PC-3 (cell line): Measurements from ENCODE around the gene RER1. TPM values are rescaled to one million over a fixed set of nuclear protein-coding genes. Genes with fewer than 3 reads are reported as not detected.

Experiments used
- ATAC-seq: fragments of 200-7000 bp; cut with Tn5 transposase; 2 replicates; pipeline ENCODE4 v1.9.1; 2020; ENCODE audit warnings: mild to moderate bottlenecking, moderate library complexity
- BruUV-seq: library from RNA; stranded (reverse); fragments of 400-500 nt; replicated peaks from 2 replicates; lab custom pipeline; 2021; lab: Mats Ljungman, UMichigan
- CTCF ChIA-PET: fragments of 300-600 bp; sonication (Branson Sonifier 250); formaldehyde crosslinking; loops from one replicate; lab custom pipeline; 2022; ENCODE audit warnings: antibody characterized with exemption; lab: Charles Lee
- POLR2A ChIA-PET: fragments of 300-600 bp; sonication (Branson Sonifier 250); formaldehyde crosslinking; loops from one replicate; lab custom pipeline; 2022; ENCODE audit warnings: antibody characterized with exemption; ENCODE audit not compliant: unreplicated experiment; lab: Charles Lee
- DNase-seq: peaks from one replicate; pipeline ENCODE4 v3.0.0-alpha.2; 2015
- H2AFZ ChIP-seq: fragments of 300-600 bp; sonication (generic); 2 replicates; pipeline ENCODE4 v1.6.0; 2016; ENCODE audit warnings: antibody characterized with exemption, low read length
- H3F3A ChIP-seq: fragments of 300-600 bp; sonication (generic); one replicate; pipeline ENCODE4 v1.6.0; 2017; ENCODE audit warnings: antibody characterized with exemption, low read length, control low read depth, mild to moderate bottlenecking; ENCODE audit not compliant: unreplicated experiment
- H3K27ac ChIP-seq: fragments of 300-600 bp; sonication (generic); 2 replicates; pipeline ENCODE4 v1.5.1; 2016; ENCODE audit warnings: mild to moderate bottlenecking, low read length
- H3K27me3 ChIP-seq: fragments of 300-600 bp; sonication (generic); 2 replicates; pipeline ENCODE4 v1.6.1; 2016; ENCODE audit warnings: low read length, mixed read lengths
- H3K36me3 ChIP-seq: fragments of 300-600 bp; sonication (generic); 2 replicates; pipeline ENCODE4 v1.6.1; 2016; ENCODE audit warnings: low read depth, mixed run types, low read length, mixed read lengths
- H3K4me1 ChIP-seq: fragments of 300-600 bp; sonication (generic); 2 replicates; pipeline ENCODE4 v1.5.1; 2016; ENCODE audit warnings: low read length; ENCODE audit not compliant: insufficient read depth
- H3K4me2 ChIP-seq: fragments of 300-600 bp; sonication (generic); 2 replicates; pipeline ENCODE4 v1.6.0; 2016; ENCODE audit warnings: low read length
- H3K4me3 ChIP-seq: fragments of 300-600 bp; sonication (generic); 2 replicates; pipeline ENCODE4 v1.5.1; 2016; ENCODE audit warnings: mild to moderate bottlenecking, low read length, mixed read lengths
- H3K79me2 ChIP-seq: fragments of 300-600 bp; sonication (generic); 2 replicates; pipeline ENCODE4 v1.6.1; 2017; ENCODE audit warnings: low read length, mixed read lengths
- H3K9ac ChIP-seq: fragments of 300-600 bp; sonication (generic); 2 replicates; pipeline ENCODE4 v1.6.0; 2016; ENCODE audit warnings: mild to moderate bottlenecking, low read length
- H3K9me2 ChIP-seq: fragments of 300-600 bp; sonication (generic); replicated peaks from 2 replicates; pipeline ENCODE4 v1.6.1; 2016; ENCODE audit warnings: mixed run types, low read length, mixed read lengths
- H3K9me3 ChIP-seq: fragments of 300-600 bp; sonication (generic); 2 replicates; pipeline ENCODE4 v1.6.1; 2016; ENCODE audit warnings: low read length, mixed read lengths
- H4K20me1 ChIP-seq: fragments of 300-600 bp; sonication (generic); 2 replicates; pipeline ENCODE4 v1.6.1; 2016; ENCODE audit warnings: low read length, mixed read lengths
- EZH2 ChIP-seq: fragments of 300-600 bp; sonication (generic); IDR thresholded peaks from one replicate; pipeline ENCODE4 v1.6.1; 2017; ENCODE audit warnings: antibody characterized with exemption, mild to moderate bottlenecking, low read length; ENCODE audit not compliant: unreplicated experiment
- EZH2phosphoT487 ChIP-seq: fragments of 300-600 bp; sonication (generic); IDR thresholded peaks from 2 replicates; pipeline ENCODE4 v1.6.1; 2018; ENCODE audit warnings: mild to moderate bottlenecking, antibody characterized with exemption, low read length, borderline replicate concordance
- intact Hi-C: fragments of 100-400 bp; cut with micrococcal nuclease; formaldehyde crosslinking; loops from 2 replicates; pipeline ENCODE4 v1.9.0; 2023
- total RNA-seq: library from RNA; depleted of rRNA; stranded (reverse); fragments of >200 nt; gene quantifications from 2 replicates; pipeline ENCODE4 v1.2.3, GENCODE V29; 2014
- TF ChIP-seq, protein P1 (sequence below): fragments of 300-600 bp; sonication (generic); conservative IDR thresholded peaks from 2 replicates; pipeline ENCODE4 v1.5.1; 2017; ENCODE audit warnings: antibody characterized with exemption, low read depth, mild to moderate bottlenecking, low read length

RER1 gene
- total RNA-seq, 1 experiment from 2014 or later, result 160 TPM

DNA sequence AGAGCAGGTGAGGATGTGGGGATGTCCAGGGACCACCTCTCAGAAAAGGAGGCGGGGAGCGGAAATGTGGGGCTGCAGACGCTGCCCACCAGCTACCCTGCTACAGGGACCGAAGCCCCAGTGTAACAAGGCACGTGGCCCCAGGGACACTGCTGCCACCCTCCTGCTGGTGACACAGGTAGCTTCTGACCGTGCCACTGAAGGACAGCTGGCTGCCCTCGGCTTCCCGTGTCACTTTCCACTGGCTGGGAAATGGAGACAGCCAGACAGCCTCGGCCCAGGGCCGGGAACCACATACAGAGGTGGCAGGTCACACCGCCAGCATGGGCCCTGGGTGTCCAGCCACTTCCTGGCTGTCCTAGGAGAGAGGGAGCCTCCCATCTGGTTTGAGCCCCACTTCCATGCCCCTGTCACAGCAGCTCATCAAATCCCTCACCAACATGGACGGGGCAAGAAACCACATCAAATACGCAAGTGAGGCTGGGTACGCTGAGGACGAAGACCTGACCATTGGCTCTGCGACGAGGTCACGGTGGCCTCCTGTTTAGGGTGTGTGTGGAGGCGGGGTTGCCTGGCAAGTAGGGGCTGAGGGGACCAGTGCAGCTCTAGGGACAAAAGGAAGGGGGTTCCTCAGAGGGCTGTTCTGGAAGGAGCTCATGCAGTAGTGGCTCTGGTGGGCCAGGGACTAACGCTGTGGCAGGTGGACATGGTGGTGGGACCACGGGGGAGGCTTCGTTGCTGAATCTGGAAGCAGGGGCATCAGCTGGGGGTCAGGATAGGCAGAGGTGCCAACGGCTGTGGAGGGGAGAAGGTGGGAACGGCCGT is 15.7 kb downstream of the RER1 start:
- Histone ChIP-seq H3K4me2 (no peak overlapping the region), H3K9me2 (no peaks in the 10 kb centered on the region), H3K36me3 (peaks cover 29% of the 10 kb centered on the region), H4K20me1 (no peaks in the 10 kb centered on the region; the same call in 1 of the 2 replicates), H3K79me2 (peaks cover 10% of the 10 kb centered on the region), H3K9ac (no peak overlapping the region), H2AFZ (no peak overlapping the region), H3K27ac (no peak overlapping the region), H3K27me3 (no peaks in the 10 kb centered on the region), H3F3A (no peaks in the 10 kb centered on the region), H3K4me3 (no peak overlapping the region), H3K4me1 (peaks cover 6% of the 10 kb centered on the region; the same call in 1 of the 2 replicates), H3K9me3 (no peaks in the 10 kb centered on the region)
- ATAC-seq (no peak), DNase-seq (no peak)
- TF ChIP-seq EZH2phosphoT487 (no peak), EZH2 (no peak)
- TF ChIP-seq, protein P1, sequence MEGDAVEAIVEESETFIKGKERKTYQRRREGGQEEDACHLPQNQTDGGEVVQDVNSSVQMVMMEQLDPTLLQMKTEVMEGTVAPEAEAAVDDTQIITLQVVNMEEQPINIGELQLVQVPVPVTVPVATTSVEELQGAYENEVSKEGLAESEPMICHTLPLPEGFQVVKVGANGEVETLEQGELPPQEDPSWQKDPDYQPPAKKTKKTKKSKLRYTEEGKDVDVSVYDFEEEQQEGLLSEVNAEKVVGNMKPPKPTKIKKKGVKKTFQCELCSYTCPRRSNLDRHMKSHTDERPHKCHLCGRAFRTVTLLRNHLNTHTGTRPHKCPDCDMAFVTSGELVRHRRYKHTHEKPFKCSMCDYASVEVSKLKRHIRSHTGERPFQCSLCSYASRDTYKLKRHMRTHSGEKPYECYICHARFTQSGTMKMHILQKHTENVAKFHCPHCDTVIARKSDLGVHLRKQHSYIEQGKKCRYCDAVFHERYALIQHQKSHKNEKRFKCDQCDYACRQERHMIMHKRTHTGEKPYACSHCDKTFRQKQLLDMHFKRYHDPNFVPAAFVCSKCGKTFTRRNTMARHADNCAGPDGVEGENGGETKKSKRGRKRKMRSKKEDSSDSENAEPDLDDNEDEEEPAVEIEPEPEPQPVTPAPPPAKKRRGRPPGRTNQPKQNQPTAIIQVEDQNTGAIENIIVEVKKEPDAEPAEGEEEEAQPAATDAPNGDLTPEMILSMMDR, result no peak
- intact Hi-C loops, result no loop called here
- ChIA-PET CTCF (interaction anchor here (1.0 kb wide), 1 partner anchor 267 kb away, joined by 3 read pairs; no protein-coding TSS in a partner anchor), POLR2A (no interaction called here)
- BruUV-seq, result no TSS peak

DNA sequence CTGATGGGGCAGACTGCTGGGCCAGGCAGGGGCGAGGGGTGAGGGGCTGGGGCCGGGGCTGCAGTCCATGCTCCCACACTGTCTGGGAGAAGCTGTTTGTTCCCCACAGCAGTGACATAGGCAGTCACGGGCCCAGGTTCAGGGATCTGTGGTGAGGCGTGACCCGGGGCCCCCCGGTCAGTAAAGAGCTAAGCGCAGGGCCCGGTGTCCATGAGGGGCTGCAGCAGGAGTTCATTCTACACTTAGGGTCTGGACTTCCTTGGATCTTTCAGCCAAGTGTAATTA is 16.3 kb downstream of the RER1 start:
- Histone ChIP-seq H2AFZ (no peak overlapping the region), H3K27me3 (no peaks in the 10 kb centered on the region), H3K27ac (no peak overlapping the region), H3K4me3 (no peak overlapping the region), H3K9ac (no peak overlapping the region), H3K79me2 (peaks cover 13% of the 10 kb centered on the region), H3K36me3 (peaks cover 25% of the 10 kb centered on the region), H3K4me1 (peaks cover 7% of the 10 kb centered on the region; the same call in 1 of the 2 replicates), H3K4me2 (no peak overlapping the region), H3F3A (no peaks in the 10 kb centered on the region), H4K20me1 (no peaks in the 10 kb centered on the region; the same call in 1 of the 2 replicates), H3K9me2 (no peaks in the 10 kb centered on the region), H3K9me3 (no peaks in the 10 kb centered on the region)
- intact Hi-C loops, result no loop called here
- no peak for ATAC-seq
- no peak for TF ChIP-seq EZH2
- TF ChIP-seq, protein P1, result no peak
- no peak for TF ChIP-seq EZH2phosphoT487
- no peak for DNase-seq
- no TSS peak for BruUV-seq
- POLR2A ChIA-PET, result no interaction called here
- CTCF ChIA-PET, result interaction anchor here (1.0 kb wide), 1 partner anchor 268 kb away, joined by 3 read pairs; no protein-coding TSS in a partner anchor

DNA sequence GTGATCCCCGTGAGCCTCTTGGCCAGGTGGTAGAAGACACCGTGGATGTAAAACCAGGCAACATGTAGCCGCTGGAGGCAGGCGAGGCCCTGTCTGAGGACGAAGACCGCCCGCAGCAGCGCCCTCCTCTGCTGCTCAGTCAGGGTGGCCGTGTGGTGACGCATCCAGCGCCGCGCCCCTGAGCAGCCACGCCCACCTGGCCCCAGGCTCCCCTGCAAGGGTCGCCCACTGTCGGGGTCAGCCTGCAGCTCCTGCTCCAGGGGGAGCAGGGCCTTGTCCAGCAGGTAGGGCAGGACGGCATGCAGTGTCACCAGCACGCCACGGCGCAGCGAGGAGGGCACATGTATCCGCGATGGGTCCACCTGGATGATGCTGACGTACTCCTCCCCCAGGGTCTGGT is 16.8 kb downstream of the RER1 start:
- Histone ChIP-seq H3K9ac (no peak overlapping the region), H3K36me3 (peaks cover 21% of the 10 kb centered on the region), H3K4me3 (no peak overlapping the region), H2AFZ (no peak overlapping the region), H3F3A (no peaks in the 10 kb centered on the region), H4K20me1 (no peaks in the 10 kb centered on the region), H3K79me2 (peaks cover 18% of the 10 kb centered on the region), H3K4me1 (peaks cover 12% of the 10 kb centered on the region), H3K27me3 (no peaks in the 10 kb centered on the region), H3K27ac (no peak overlapping the region), H3K9me2 (no peaks in the 10 kb centered on the region), H3K4me2 (no peak overlapping the region), H3K9me3 (no peaks in the 10 kb centered on the region)
- intact Hi-C loops, result no loop called here
- ChIA-PET CTCF (no interaction called here), POLR2A (no interaction called here)
- DNase-seq (no peak), ATAC-seq (no peak)
- no TSS peak for BruUV-seq
- TF ChIP-seq, protein P1, result no peak
- TF ChIP-seq EZH2 (no peak), EZH2phosphoT487 (no peak)
